GM12878 (cell line): Measurements from ENCODE around the gene ELAVL2. TPM values are rescaled to one million over a fixed set of nuclear protein-coding genes. Genes with fewer than 3 reads are reported as not detected.

Experiments
- ATAC-seq: fragments of 200-7000 bp; cut with Tn5 transposase; 3 replicates; pipeline ENCODE4 v1.9.1; 2020; ENCODE audit warnings: mild to moderate bottlenecking, moderate library complexity
- BruUV-seq: library from RNA; stranded (reverse); fragments of 400-500 nt; replicated peaks from 2 replicates; lab custom pipeline; 2021; lab: Mats Ljungman, UMichigan
- CTCF ChIA-PET: fragments of 300-600 bp; sonication (Branson Sonifier 250); formaldehyde crosslinking; extraction: SDS; loops from one replicate; lab custom pipeline; 2021; ENCODE audit warnings: inconsistent platforms; lab: Yijun Ruan, JAX
- POLR2A ChIA-PET: fragments of 350-600 bp; formaldehyde crosslinking; extraction: SDS; loops from one replicate; lab custom pipeline; 2021; ENCODE audit warnings: inconsistent platforms; lab: Charles Lee
- RAD21 ChIA-PET: fragments of 300-600 bp; sonication (Branson Sonifier 250); formaldehyde crosslinking; loops from one replicate; lab custom pipeline; 2023; ENCODE audit warnings: antibody characterized with exemption; ENCODE audit not compliant: unreplicated experiment; lab: Charles Lee
- SMC1A ChIA-PET: fragments of 300-600 bp; sonication (Branson Sonifier 250); formaldehyde crosslinking; loops from one replicate; lab custom pipeline; 2023; ENCODE audit not compliant: unreplicated experiment, uncharacterized antibody; lab: Charles Lee
- DNase-seq: peaks from one replicate; pipeline ENCODE4 v3.0.0-alpha.2; 2011; ENCODE audit warnings: low read depth, low spot score
- FAIRE-seq: peaks from 3 replicates; lab custom pipeline; 2011; peaks lifted over from hg19 to GRCh38; lab: Jason Lieb, UNC
- H2AFZ ChIP-seq: 2 replicates; pipeline ENCODE4 v1.6.0; 2011; ENCODE audit warnings: low read depth, low read length, control low read depth; ENCODE audit not compliant: control insufficient read depth
- H3K27ac ChIP-seq: 2 replicates; pipeline ENCODE4 v1.5.1; 2011; ENCODE audit warnings: control low read depth; ENCODE audit not compliant: control insufficient read depth, insufficient read depth
- H3K27me3 ChIP-seq, 2 experiments: replicated peaks in 1 of 2; 2 replicates each; pipeline versions ENCODE4 v1.6.0 to v1.6.1; 2011; ENCODE audit warnings: low read length in 1 of 2; ENCODE audit not compliant: control insufficient read depth in 2 of 2, insufficient read depth in 2 of 2
- H3K36me3 ChIP-seq, 2 experiments: 2 replicates each; pipeline ENCODE4 v1.5.1; 2011; ENCODE audit warnings: low read length in 1 of 2; ENCODE audit not compliant: control insufficient read depth in 2 of 2, insufficient read depth in 2 of 2
- H3K4me1 ChIP-seq: 2 replicates; pipeline ENCODE4 v1.6.1; 2011; ENCODE audit warnings: mild to moderate bottlenecking, low read length, moderate library complexity, mixed read lengths; ENCODE audit not compliant: control insufficient read depth, insufficient read depth
- H3K4me2 ChIP-seq: 2 replicates; pipeline ENCODE4 v1.6.0; 2011; ENCODE audit warnings: control low read depth; ENCODE audit not compliant: control insufficient read depth, insufficient read depth
- H3K4me3 ChIP-seq: fragments of 200-600 bp; sonication (generic); 2 replicates; pipeline ENCODE4 v1.5.1; 2016
- H3K79me2 ChIP-seq: 2 replicates; pipeline ENCODE4 v1.6.0; 2011; ENCODE audit warnings: low read length; ENCODE audit not compliant: control insufficient read depth, insufficient read depth
- H3K9ac ChIP-seq: 2 replicates; pipeline ENCODE4 v1.8.0; 2011; ENCODE audit warnings: low read length, control low read depth, mixed read lengths; ENCODE audit not compliant: control insufficient read depth, insufficient read depth
- H3K9me3 ChIP-seq: replicated peaks from 3 replicates; pipeline ENCODE4 v1.5.1; 2011; ENCODE audit warnings: mild to moderate bottlenecking, low read length; ENCODE audit not compliant: control insufficient read depth, insufficient read depth
- H4K20me1 ChIP-seq: 2 replicates; pipeline ENCODE4 v1.6.0; 2011; ENCODE audit not compliant: control insufficient read depth, insufficient read depth
- CHD4 ChIP-seq: fragments of 200-600 bp; sonication (generic); IDR thresholded peaks from 2 replicates; pipeline ENCODE4 v1.6.1; 2016; ENCODE audit warnings: mild to moderate bottlenecking
- CREM ChIP-seq: IDR thresholded peaks from 2 replicates; pipeline ENCODE4 v1.6.1; 2014; ENCODE audit warnings: antibody characterized with exemption, low read depth
- ETV6 ChIP-seq, 2 experiments: fragments of 450-650 bp in 1 of 2; IDR thresholded peaks in 1 of 2; conservative IDR thresholded peaks in 1 of 2; 2 replicates each; pipeline ENCODE4 v1.6.1; 2014; ENCODE audit warnings: antibody characterized with exemption in 1 of 2, borderline replicate concordance in 1 of 2, low read depth in 1 of 2, mild to moderate bottlenecking in 1 of 2, moderate library complexity in 1 of 2
- HDAC6 ChIP-seq: fragments of 200-600 bp; sonication (generic); IDR thresholded peaks from one replicate; pipeline ENCODE4 v1.8.0; 2017; ENCODE audit warnings: antibody characterized with exemption; ENCODE audit not compliant: unreplicated experiment
- JUND ChIP-seq: IDR thresholded peaks from 2 replicates; pipeline ENCODE4 v1.6.1; 2012; ENCODE audit warnings: low read depth, mild to moderate bottlenecking, low read length, improper control_type of control experiment, moderate library complexity
- MYB ChIP-seq: fragments of 150-350 bp; IDR thresholded peaks from 2 replicates; pipeline ENCODE4 v1.6.1; 2014; ENCODE audit warnings: mild to moderate bottlenecking, low read depth, low read length, borderline replicate concordance
- MYC ChIP-seq: IDR thresholded peaks from 2 replicates; pipeline ENCODE4 v1.6.1; 2011; ENCODE audit warnings: mild to moderate bottlenecking, low read length, moderate library complexity, inconsistent platforms; ENCODE audit not compliant: insufficient read depth, insufficient replicate concordance, insufficient read length, severe bottlenecking
- NFIC ChIP-seq: IDR thresholded peaks from 2 replicates; pipeline ENCODE4 v1.6.1; 2012; ENCODE audit warnings: low read depth, mild to moderate bottlenecking, inconsistent platforms, low read length, moderate library complexity
- NR2C2 ChIP-seq: IDR thresholded peaks from 2 replicates; pipeline ENCODE4 v1.6.1; 2011; ENCODE audit warnings: borderline replicate concordance, low read depth; ENCODE audit not compliant: control insufficient read depth, insufficient read length
- PRDM15 ChIP-seq: fragments of 450-650 bp; formaldehyde crosslinking; IDR thresholded peaks from 2 replicates; pipeline ENCODE4 v1.4.0; 2020; ENCODE audit warnings: mild to moderate bottlenecking, moderate library complexity
- ZNF217 ChIP-seq: fragments of 450-650 bp; IDR thresholded peaks from 2 replicates; pipeline ENCODE4 v1.6.1; 2017; ENCODE audit warnings: antibody characterized with exemption, mild to moderate bottlenecking
- WGBS: methylation state at CpG from one replicate; pipeline ENCODE4 v1.1.6; 2016; ENCODE audit warnings: low lambda C conversion rate; ENCODE audit not compliant: insufficient replicate concordance, insufficient coverage; ENCODE audit errors: missing lambda C conversion rate; 5-methylcytosine and 5-hydroxymethylcytosine counted together
- in situ Hi-C: fragments of 300-500 bp; cut with MboI; formaldehyde crosslinking; loops from 9 replicates; pipeline ENCODE4 v1.14.3; 2018; ENCODE audit warnings: mixed read lengths
- intact Hi-C: fragments of 100-400 bp; cut with micrococcal nuclease; formaldehyde crosslinking; loops from one replicate; pipeline ENCODE4 v1.14.2; 2022; ENCODE audit not compliant: unreplicated experiment
- polyA plus RNA-seq, 11 experiments: library from polyadenylated mRNA; depleted of rRNA in 4 of 11; unstranded in 6 of 11; stranded (reverse) in 5 of 11; fragments of >200 nt; fragmentation: Nextera tagmentation in 4 of 11; fragmentation: Illumina TruSeq in 1 of 11; extraction: Ambion mirVana in 4 of 11; extraction: Trizol in 1 of 11; gene quantifications; 1 replicate in 1 of 11; 2 replicates in 10 of 11; pipeline versions ENCODE4 v1.2.1 to v1.2.3, GENCODE V29; 2011 to 2016; ENCODE audit warnings: inconsistent platforms in 2 of 11, missing spikeins in 2 of 11, low read depth in 1 of 11
- total RNA-seq, 4 experiments: library from RNA; depleted of rRNA in 3 of 4; stranded (reverse); fragments of >200 nt in 3 of 4; fragmentation: Illumina TruSeq in 1 of 4; extraction: Trizol in 1 of 4; gene quantifications; 2 replicates each; pipeline versions ENCODE4 v1.2.1 to v1.2.3, GENCODE V29; 2013 to 2021
- TF ChIP-seq, protein P1 (sequence below): fragments of 450-650 bp; IDR thresholded peaks from 2 replicates; pipeline ENCODE4 v1.6.1; 2018; ENCODE audit warnings: borderline replicate concordance, mild to moderate bottlenecking; ENCODE audit not compliant: partially characterized antibody

Gene ELAVL2
- total and polyA plus RNA-seq, 10 of the 15 experiments (the other 5 are each of a cell fraction or from before 2014, with no cell fraction given), result 0.24 to 2.6 (median 0.76) TPM

DNA sequence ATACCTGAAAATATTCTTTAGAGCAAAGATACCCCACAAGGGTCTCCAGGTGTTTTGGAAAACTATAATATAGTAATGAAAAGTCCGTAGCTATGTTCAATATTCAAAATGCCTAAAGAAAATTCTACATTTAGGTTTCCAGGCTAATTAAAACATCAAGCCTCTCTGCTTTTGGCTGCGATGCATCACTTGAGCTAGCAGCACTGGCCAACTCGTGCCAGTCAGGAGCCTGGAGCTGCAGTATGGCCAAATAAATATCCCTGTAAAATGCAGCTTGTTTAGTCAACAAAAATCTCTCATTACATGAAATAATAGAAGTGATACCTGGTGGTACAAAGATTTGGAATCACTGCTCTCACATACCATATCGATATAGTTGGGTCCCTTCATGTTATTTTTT lies 181.1 kb downstream of the ELAVL2 start (continued):
- no peak for TF ChIP-seq MYC

DNA sequence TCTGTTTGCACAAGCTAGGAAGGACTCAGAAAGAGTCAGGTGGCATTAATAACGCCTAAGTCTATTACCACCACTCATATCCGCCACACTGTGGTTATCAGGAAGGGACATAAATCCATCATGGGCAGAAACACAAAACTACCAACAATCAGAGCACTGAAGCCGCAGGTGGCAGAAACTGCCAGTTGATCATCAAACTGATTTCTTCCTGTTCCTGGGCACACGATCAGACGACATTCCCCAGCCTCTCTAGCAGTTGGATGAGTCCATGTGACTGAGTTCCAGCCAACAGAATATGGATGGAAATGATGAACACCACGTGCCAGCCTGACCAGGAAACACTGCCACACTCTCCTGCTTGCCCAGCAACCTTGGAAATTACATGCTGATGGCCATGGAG lies 181.7 kb downstream of the ELAVL2 start:
- 5% methylated on average over 6 of the region's 6 CpGs for WGBS
- FAIRE-seq, result no peak
- ChIA-PET RAD21 (no interaction called here), POLR2A (no interaction called here), SMC1A (interaction anchor here (1.0 to 2.0 kb wide), 4 partner anchors 12 to 24 kb away, joined by 3 to 5 read pairs (median 3); no protein-coding TSS in a partner anchor), CTCF (no interaction called here)
- no peaks in the 10 kb centered on the region for H4K20me1 ChIP-seq
- no peak overlapping the region for H2AFZ ChIP-seq
- no peaks in the 10 kb centered on the region for H3K79me2 ChIP-seq
- BruUV-seq, result no TSS peak
- H3K9ac ChIP-seq, result no peak overlapping the region
- H3K9me3 ChIP-seq, result no peaks in the 10 kb centered on the region
- no peak for ATAC-seq
- DNase-seq, result no peak
- in situ Hi-C loops, result no loop called here
- H3K4me3 ChIP-seq, result no peak overlapping the region
- H3K4me1 ChIP-seq, result no peaks in the 10 kb centered on the region
- intact Hi-C loops, result no loop called here
- H3K27me3 ChIP-seq, result no peaks in the 10 kb centered on the region
- H3K36me3 ChIP-seq, result no peaks in the 10 kb centered on the region
- H3K4me2 ChIP-seq, result no peak overlapping the region
- no peak overlapping the region for H3K27ac ChIP-seq
- TF ChIP-seq JUND (no peak), HDAC6 (no peak), CREM (no peak), CHD4 (no peak), MYB (no peak), PRDM15 (CRISPR knock-in tag) (no peak), NR2C2 (no peak), ZNF217 (no peak), ETV6 (conservative IDR thresholded peaks at IDR 0.05 in 1 of 2, IDR thresholded peaks at IDR 0.05 in 1 of 2; ENCODE audit: borderline replicate concordance in 1 of 2, low read depth in 1 of 2) (no peak), NFIC (no peak)
- TF ChIP-seq, protein P1, sequence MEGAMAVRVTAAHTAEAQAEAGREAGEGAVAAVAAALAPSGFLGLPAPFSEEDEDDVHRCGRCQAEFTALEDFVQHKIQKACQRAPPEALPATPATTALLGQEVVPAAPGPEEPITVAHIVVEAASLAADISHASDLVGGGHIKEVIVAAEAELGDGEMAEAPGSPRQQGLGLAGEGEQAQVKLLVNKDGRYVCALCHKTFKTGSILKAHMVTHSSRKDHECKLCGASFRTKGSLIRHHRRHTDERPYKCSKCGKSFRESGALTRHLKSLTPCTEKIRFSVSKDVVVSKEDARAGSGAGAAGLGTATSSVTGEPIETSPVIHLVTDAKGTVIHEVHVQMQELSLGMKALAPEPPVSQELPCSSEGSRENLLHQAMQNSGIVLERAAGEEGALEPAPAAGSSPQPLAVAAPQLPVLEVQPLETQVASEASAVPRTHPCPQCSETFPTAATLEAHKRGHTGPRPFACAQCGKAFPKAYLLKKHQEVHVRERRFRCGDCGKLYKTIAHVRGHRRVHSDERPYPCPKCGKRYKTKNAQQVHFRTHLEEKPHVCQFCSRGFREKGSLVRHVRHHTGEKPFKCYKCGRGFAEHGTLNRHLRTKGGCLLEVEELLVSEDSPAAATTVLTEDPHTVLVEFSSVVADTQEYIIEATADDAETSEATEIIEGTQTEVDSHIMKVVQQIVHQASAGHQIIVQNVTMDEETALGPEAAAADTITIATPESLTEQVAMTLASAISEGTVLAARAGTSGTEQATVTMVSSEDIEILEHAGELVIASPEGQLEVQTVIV, result no peak
